Fibroblast of peridontal ligament (primary cell): ENCODE data around the gene NUP153.

Source experiments
- DNase-seq: peaks from one replicate; pipeline ENCODE4 v3.0.0-alpha.2; 2010; ENCODE audit errors: extremely low read depth

Gene NUP153

GRCh38 chr6:17663226-17663625 is 43.5 kb downstream of the NUP153 start:
- no peak for DNase-seq

- DNase-seq = no peak
Measured at GRCh38 chr6:17662585-17662984, 44.1 kb downstream of the NUP153 start.

- peak; percentile 24 for DNase-seq
Measured at GRCh38 chr6:17656644-17657043, 50.1 kb downstream of the NUP153 start.

- DNase-seq = no peak
Measured at GRCh38 chr6:17656092-17656491, 50.6 kb downstream of the NUP153 start.

GRCh38 chr6:17653198-17653882 is 53.4 kb downstream of the NUP153 start:
- DNase-seq = no peak

GRCh38 chr6:17650656-17651309 is 55.9 kb downstream of the NUP153 start:
- DNase-seq = no peak

- no peak for DNase-seq
Measured at GRCh38 chr6:17648745-17649144, 58.0 kb downstream of the NUP153 start.

- peak; percentile 67 for DNase-seq
Measured at GRCh38 chr6:17640477-17640917, 66.2 kb downstream of the NUP153 start.

GRCh38 chr6:17638212-17638715 is 68.5 kb downstream of the NUP153 start:
- DNase-seq = peak; percentile 19

GRCh38 chr6:17635568-17635967 is 71.2 kb downstream of the NUP153 start:
- DNase-seq = no peak

GRCh38 chr6:17633465-17634188 is 73.1 kb downstream of the NUP153 start:
- no peak for DNase-seq

GRCh38 chr6:17632934-17633333 is 73.8 kb downstream of the NUP153 start:
- DNase-seq = no peak

- DNase-seq = peak; percentile 23
Measured at GRCh38 chr6:17630511-17631073, 76.1 kb downstream of the NUP153 start.

- no peak for DNase-seq
Measured at GRCh38 chr6:17629824-17630510, 76.8 kb downstream of the NUP153 start.

- no peak for DNase-seq
Measured at GRCh38 chr6:17628873-17629272, 77.9 kb downstream of the NUP153 start.

- DNase-seq = no peak
Measured at GRCh38 chr6:17624396-17624795, 82.3 kb downstream of the NUP153 start.

GRCh38 chr6:17622144-17622543 is 84.6 kb downstream of the NUP153 start:
- no peak for DNase-seq

GRCh38 chr6:17621003-17621402 is 85.7 kb downstream of the NUP153 start:
- DNase-seq = no peak

GRCh38 chr6:17615794-17616193 is 90.9 kb downstream of the NUP153 start:
- no peak for DNase-seq

- DNase-seq = no peak
Measured at GRCh38 chr6:17612048-17612447, 94.7 kb downstream of the NUP153 start.

GRCh38 chr6:17610835-17611234 is 95.9 kb downstream of the NUP153 start:
- no peak for DNase-seq

GRCh38 chr6:17606606-17607005 is 100.1 kb downstream of the NUP153 start:
- DNase-seq = no peak
